GM19351 (cell line): ENCODE measurements around the gene MRPL37.
"Not testable (repeated sequence)": the region's sequence is repeated elsewhere in the genome, so short reads cannot be mapped to it uniquely, and the experiment has no call there.

Experiments used
- ATAC-seq: cut with Tn5 transposase; IDR thresholded peaks from one replicate; pipeline ENCODE4 v1.9.1; 2021; ENCODE audit warnings: mild to moderate bottlenecking, moderate library complexity; ENCODE audit not compliant: unreplicated experiment

MRPL37 gene

GRCh38 chr1:54218883-54219687 is 19.1 kb downstream of the MRPL37 start:
- ATAC-seq = no peak

- no peak for ATAC-seq
Observed at GRCh38 chr1:54219688-54220003, 19.7 kb downstream of the MRPL37 start.

GRCh38 chr1:54220004-54220811 is 20.2 kb downstream of the MRPL37 start:
- no peak for ATAC-seq

GRCh38 chr1:54221113-54221834 is 21.3 kb downstream of the MRPL37 start:
- ATAC-seq = no peak

- no peak for ATAC-seq
Observed at GRCh38 chr1:54221867-54222484, 22.0 kb downstream of the MRPL37 start.

GRCh38 chr1:54222711-54223110 is 22.7 kb downstream of the MRPL37 start:
- no peak for ATAC-seq

- no peak for ATAC-seq
Observed at GRCh38 chr1:54223441-54224202, 23.7 kb downstream of the MRPL37 start.

GRCh38 chr1:54224233-54224632 is 24.3 kb downstream of the MRPL37 start:
- no peak for ATAC-seq

GRCh38 chr1:54225378-54225777 is 25.4 kb downstream of the MRPL37 start:
- no peak for ATAC-seq

- ATAC-seq = no peak
Observed at GRCh38 chr1:54225986-54226559, 26.1 kb downstream of the MRPL37 start.

GRCh38 chr1:54227091-54227602 is 27.2 kb downstream of the MRPL37 start:
- ATAC-seq = no peak

- no peak for ATAC-seq
Observed at GRCh38 chr1:54227891-54228310, 27.9 kb downstream of the MRPL37 start.

- no peak for ATAC-seq
Observed at GRCh38 chr1:54228638-54229079, 28.7 kb downstream of the MRPL37 start.

GRCh38 chr1:54229281-54229891 is 29.4 kb downstream of the MRPL37 start:
- ATAC-seq = no peak

GRCh38 chr1:54230507-54231339 is 30.8 kb downstream of the MRPL37 start:
- ATAC-seq = no peak

- ATAC-seq = not testable (repeated sequence)
Observed at GRCh38 chr1:54233196-54233595, 33.2 kb downstream of the MRPL37 start.

- no peak for ATAC-seq
Observed at GRCh38 chr1:54234284-54234683, 34.3 kb downstream of the MRPL37 start.

GRCh38 chr1:54237586-54237985 is 37.6 kb downstream of the MRPL37 start:
- ATAC-seq = no peak
